Activated naive CD8-positive, alpha-beta T cell (primary cell): ENCODE data around the gene DCTN5.
"Not testable (repeated sequence)": the region's sequence is repeated elsewhere in the genome, so short reads cannot be mapped to it uniquely, and the experiment has no call there.

Experiments
- H3K27ac Mint-ChIP-seq: one replicate; pipeline ENCODE4 v1.8.0; 2021; ENCODE audit warnings: mixed read lengths
- H3K27me3 Mint-ChIP-seq: one replicate; pipeline ENCODE4 v1.8.0; 2021; ENCODE audit warnings: mixed read lengths
- H3K36me3 Mint-ChIP-seq: one replicate; pipeline ENCODE4 v1.8.0; 2021; ENCODE audit warnings: mixed read lengths
- H3K4me1 Mint-ChIP-seq: one replicate; pipeline ENCODE4 v1.8.0; 2021; ENCODE audit warnings: low read depth, mixed read lengths
- H3K4me3 Mint-ChIP-seq: one replicate; pipeline ENCODE4 v1.8.0; 2021; ENCODE audit warnings: mild to moderate bottlenecking, mixed read lengths
- H3K9me3 Mint-ChIP-seq: one replicate; pipeline ENCODE4 v1.8.0; 2021; ENCODE audit warnings: low read depth, mixed read lengths

DCTN5 gene

GRCh38 chr16:23640931-23641765 is at the start of gene DCTN5, which contains the start of gene PALB2:
DCTN5 (plus strand) TSS chr16:23641466; CDS start chr16:23641543, 77 bp downstream.
PALB2 (minus strand) TSS chr16:23641310; CDS start chr16:23641157, 153 bp downstream.
- peaks cover 14% of the 10 kb centered on the region for H3K36me3 Mint-ChIP-seq
- H3K4me3 Mint-ChIP-seq, result peak within 1 kb of the TSS; percentile 99
- no peaks in the 10 kb centered on the region for H3K27me3 Mint-ChIP-seq
- H3K27ac Mint-ChIP-seq, result peak within 1 kb of the TSS; percentile 98
- peaks cover 35% of the 10 kb centered on the region for H3K4me1 Mint-ChIP-seq
- H3K9me3 Mint-ChIP-seq, result no peaks in the 10 kb centered on the region

DNA sequence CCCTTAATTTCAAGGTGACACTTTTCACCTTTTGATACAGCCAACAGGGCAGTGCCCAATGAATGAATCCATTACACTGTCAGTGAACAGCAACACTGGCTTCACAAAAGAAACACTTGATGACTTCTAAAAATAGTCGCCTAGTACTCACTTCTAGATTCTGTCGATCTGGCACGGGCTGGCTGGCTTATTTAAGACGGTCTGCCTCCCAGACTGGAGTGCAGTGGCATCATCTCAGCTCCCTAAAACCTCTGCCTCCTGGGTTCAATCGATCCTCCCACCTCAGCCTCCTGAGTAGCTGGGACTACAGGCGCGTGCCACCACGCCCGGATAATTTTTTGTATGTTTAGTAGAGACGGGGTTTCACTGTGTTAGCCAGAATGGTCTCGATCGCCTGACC is 47.1 kb upstream of the DCTN5 start:
- H3K4me1 Mint-ChIP-seq, result peaks cover 33% of the 10 kb centered on the region
- no peaks in the 10 kb centered on the region for H3K27me3 Mint-ChIP-seq
- H3K9me3 Mint-ChIP-seq, result no peaks in the 10 kb centered on the region
- peak overlapping the region; percentile 51 for H3K4me3 Mint-ChIP-seq
- H3K36me3 Mint-ChIP-seq, result no peaks in the 10 kb centered on the region
- H3K27ac Mint-ChIP-seq, result no peak overlapping the region

DNA sequence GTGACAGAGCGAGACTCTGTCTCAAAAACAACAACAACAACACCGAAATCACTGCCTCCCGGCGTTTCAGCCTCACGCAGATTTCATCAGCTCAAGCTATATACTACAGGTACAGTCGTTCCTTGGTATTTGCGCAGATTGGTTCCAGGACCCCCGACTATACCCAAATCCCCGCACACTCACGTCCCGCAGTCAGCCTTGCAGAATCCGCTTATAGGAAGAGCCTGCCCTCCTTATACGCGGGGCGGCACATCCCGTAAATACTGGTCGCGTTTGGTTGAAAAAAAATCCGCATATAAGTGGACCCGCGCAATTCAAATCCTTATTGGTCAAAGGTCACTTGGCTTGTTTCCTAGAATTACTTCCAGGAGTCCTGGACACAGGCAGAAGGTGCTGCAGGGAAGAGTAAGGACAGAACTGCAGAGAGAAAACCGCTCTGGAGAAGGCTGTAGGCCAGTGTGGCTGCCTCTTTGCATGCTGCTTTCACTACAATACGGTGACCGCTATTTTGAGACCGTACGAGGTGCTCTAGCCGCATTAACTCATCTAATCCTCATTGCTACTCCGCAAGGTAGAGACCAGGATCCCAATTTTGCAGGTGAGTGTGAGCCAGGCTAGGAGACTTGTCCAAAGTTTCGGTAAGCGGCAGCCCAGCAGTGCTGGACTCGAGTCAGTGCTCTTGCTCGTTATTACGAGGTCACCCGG is 45.9 kb upstream of the DCTN5 start:
- Mint-ChIP-seq H3K27me3 (no peaks in the 10 kb centered on the region), H3K36me3 (no peaks in the 10 kb centered on the region), H3K4me3 (peak overlapping the region; percentile 90), H3K4me1 (peaks cover 32% of the 10 kb centered on the region), H3K27ac (peak overlapping the region; percentile 73), H3K9me3 (no peaks in the 10 kb centered on the region)

GRCh38 chr16:23595951-23596720 is 45.1 kb upstream of the DCTN5 start, which contains the start of gene NDUFAB1:
NDUFAB1 (minus strand) TSS chr16:23596316; CDS start chr16:23596290, 26 bp downstream.
- Mint-ChIP-seq H3K27me3 (no peaks in the 10 kb centered on the region), H3K36me3 (peaks cover 1% of the 10 kb centered on the region), H3K9me3 (no peaks in the 10 kb centered on the region), H3K4me1 (peaks cover 32% of the 10 kb centered on the region), H3K4me3 (peak within 1 kb of the TSS; percentile 90), H3K27ac (peak within 1 kb of the TSS; percentile 73)

- peaks cover 3% of the 10 kb centered on the region for H3K36me3 Mint-ChIP-seq
- H3K4me1 Mint-ChIP-seq, result peaks cover 24% of the 10 kb centered on the region
- H3K9me3 Mint-ChIP-seq, result no peaks in the 10 kb centered on the region
- H3K27me3 Mint-ChIP-seq, result no peaks in the 10 kb centered on the region
- H3K27ac Mint-ChIP-seq, result no peak overlapping the region
- peak overlapping the region; percentile 67 for H3K4me3 Mint-ChIP-seq
Measured at GRCh38 chr16:23597003-23597756, 44.1 kb upstream of the DCTN5 start.

DNA sequence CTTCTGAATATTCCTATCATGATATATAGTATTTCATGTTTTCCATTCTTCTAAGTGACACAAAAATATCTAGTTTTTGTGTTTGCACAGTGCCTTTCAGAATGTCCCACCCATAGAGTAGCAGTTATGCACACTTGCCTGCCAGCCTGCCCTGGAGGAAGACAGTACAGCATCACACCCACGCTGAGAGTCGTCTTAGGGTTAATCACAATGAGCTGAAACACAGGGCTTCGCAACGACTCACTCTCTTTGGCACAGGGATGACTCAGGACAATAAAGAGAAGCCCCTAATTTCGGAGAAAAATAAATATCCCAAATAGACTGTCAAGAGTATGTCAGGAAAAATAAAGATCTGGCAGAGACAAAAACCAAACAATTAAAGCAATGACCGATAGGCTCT is 33.5 kb upstream of the DCTN5 start:
- H3K9me3 Mint-ChIP-seq, result no peaks in the 10 kb centered on the region
- peaks cover 2% of the 10 kb centered on the region for H3K36me3 Mint-ChIP-seq
- H3K4me3 Mint-ChIP-seq, result no peak overlapping the region
- no peaks in the 10 kb centered on the region for H3K27me3 Mint-ChIP-seq
- H3K4me1 Mint-ChIP-seq, result no peaks in the 10 kb centered on the region
- no peak overlapping the region for H3K27ac Mint-ChIP-seq

GRCh38 chr16:23608194-23608593 is 33.1 kb upstream of the DCTN5 start:
- Mint-ChIP-seq H3K4me3 (no peak overlapping the region), H3K27me3 (no peaks in the 10 kb centered on the region), H3K36me3 (peaks cover 2% of the 10 kb centered on the region), H3K9me3 (no peaks in the 10 kb centered on the region), H3K27ac (no peak overlapping the region), H3K4me1 (no peaks in the 10 kb centered on the region)

- no peaks in the 10 kb centered on the region for H3K4me1 Mint-ChIP-seq
- H3K36me3 Mint-ChIP-seq, result no peaks in the 10 kb centered on the region
- H3K27me3 Mint-ChIP-seq, result no peaks in the 10 kb centered on the region
- no peak overlapping the region for H3K27ac Mint-ChIP-seq
- no peaks in the 10 kb centered on the region for H3K9me3 Mint-ChIP-seq
- no peak overlapping the region for H3K4me3 Mint-ChIP-seq
Measured at GRCh38 chr16:23609929-23610328, 31.3 kb upstream of the DCTN5 start.

- not testable (repeated sequence) for H3K9me3 Mint-ChIP-seq, H3K36me3 Mint-ChIP-seq, H3K4me3 Mint-ChIP-seq, H3K27ac Mint-ChIP-seq, H3K27me3 Mint-ChIP-seq, H3K4me1 Mint-ChIP-seq
Measured at GRCh38 chr16:23610905-23611304, 30.4 kb upstream of the DCTN5 start.

GRCh38 chr16:23611936-23612335 is 29.3 kb upstream of the DCTN5 start:
- Mint-ChIP-seq H3K27ac (no peak overlapping the region), H3K4me3 (no peak overlapping the region), H3K4me1 (no peaks in the 10 kb centered on the region), H3K27me3 (no peaks in the 10 kb centered on the region), H3K9me3 (no peaks in the 10 kb centered on the region), H3K36me3 (peaks cover 4% of the 10 kb centered on the region)

DNA sequence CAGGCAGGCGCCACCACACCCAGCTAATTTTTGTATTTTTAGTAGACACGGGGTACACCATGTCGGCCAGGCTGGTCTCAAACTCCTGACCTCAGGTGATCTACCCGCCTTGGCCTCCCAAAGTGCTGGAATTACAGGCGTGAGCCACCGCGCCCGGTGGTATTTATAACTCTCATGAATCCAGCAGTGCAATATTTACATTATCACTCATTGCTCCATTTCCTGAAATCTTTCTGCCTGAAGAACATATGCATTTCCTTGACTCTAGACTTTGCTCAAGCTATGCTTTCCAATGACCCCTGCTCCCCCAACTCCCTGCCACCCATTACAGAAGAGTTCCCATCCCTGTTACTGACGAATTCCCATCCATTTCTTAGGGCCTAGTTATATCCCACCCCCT is 25.5 kb upstream of the DCTN5 start:
- H3K36me3 Mint-ChIP-seq, result peaks cover 7% of the 10 kb centered on the region
- H3K9me3 Mint-ChIP-seq, result no peaks in the 10 kb centered on the region
- H3K27ac Mint-ChIP-seq, result no peak overlapping the region
- H3K4me3 Mint-ChIP-seq, result no peak overlapping the region
- no peaks in the 10 kb centered on the region for H3K27me3 Mint-ChIP-seq
- no peaks in the 10 kb centered on the region for H3K4me1 Mint-ChIP-seq

DNA sequence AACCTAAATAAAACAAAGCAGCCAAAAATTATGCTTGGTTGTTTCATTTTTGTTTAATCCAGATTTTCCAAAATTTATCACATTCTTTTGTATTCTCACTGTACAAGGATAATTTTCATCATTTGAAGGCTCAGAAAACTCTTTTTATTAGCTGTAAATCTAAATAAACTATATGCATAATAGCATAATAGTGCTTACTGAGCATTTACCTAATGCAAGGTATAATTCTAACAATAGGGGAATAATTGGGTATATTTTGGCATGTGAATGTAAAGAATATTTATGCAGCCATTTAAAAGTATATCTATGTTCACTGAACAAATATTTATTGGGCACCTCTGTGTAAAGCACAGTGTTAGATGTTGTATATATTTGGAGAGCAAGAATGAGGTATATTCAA is 17.2 kb upstream of the DCTN5 start:
- Mint-ChIP-seq H3K4me1 (no peaks in the 10 kb centered on the region), H3K9me3 (no peaks in the 10 kb centered on the region)

DNA sequence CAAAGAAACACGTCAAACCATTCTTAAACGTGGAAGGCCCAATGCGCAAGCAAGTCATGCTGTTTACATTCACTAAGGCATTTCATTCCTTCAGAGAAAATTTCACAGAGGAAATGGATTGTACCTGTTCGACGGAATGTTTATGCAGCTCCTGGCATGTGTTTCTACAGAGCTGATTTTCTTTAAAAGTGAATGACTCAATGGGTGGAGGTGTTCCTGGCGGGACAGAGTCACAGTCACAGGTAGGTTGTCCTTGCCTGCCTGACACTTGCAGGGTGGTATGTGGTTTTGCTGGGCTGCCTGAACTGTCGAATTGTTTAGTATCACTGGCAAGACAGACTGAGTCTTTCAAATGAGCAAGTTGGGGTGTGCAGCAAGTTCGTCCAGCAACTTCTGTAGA is 11.8 kb upstream of the DCTN5 start:
- Mint-ChIP-seq H3K9me3 (no peaks in the 10 kb centered on the region), H3K27me3 (no peaks in the 10 kb centered on the region), H3K4me1 (peaks cover 13% of the 10 kb centered on the region), H3K27ac (no peak overlapping the region), H3K4me3 (no peak overlapping the region), H3K36me3 (peaks cover 17% of the 10 kb centered on the region)

More for the DNA sequence above, 17.2 kb upstream of the DCTN5 start:
- H3K36me3 Mint-ChIP-seq, result peaks cover 20% of the 10 kb centered on the region
- no peak overlapping the region for H3K27ac Mint-ChIP-seq
- H3K4me3 Mint-ChIP-seq, result no peak overlapping the region
- no peaks in the 10 kb centered on the region for H3K27me3 Mint-ChIP-seq

DNA sequence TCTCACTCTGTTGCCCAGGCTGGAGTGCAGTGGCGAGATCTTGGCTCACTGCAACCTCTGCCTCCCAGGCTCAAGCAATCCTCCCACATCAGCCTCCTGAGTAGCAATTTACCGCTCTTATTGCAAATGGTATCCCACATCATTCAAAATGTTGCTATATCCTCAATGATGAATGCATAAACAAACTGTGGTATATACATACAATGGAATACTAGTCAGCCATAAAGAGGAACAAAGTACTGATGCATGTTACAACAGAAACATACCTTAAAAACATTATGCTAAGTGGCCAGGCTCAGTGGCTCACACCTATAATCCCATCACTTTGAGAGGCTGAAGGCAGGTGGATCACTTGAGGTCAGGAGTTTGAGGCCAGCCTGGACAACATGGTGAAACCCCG is 9.4 kb upstream of the DCTN5 start:
- not testable (repeated sequence) for H3K4me3 Mint-ChIP-seq, H3K27ac Mint-ChIP-seq, H3K27me3 Mint-ChIP-seq, H3K9me3 Mint-ChIP-seq
- Mint-ChIP-seq H3K36me3 (peaks cover 17% of the 10 kb centered on the region), H3K4me1 (peaks cover 14% of the 10 kb centered on the region)
